IMR-90 (cell line): ENCODE measurements around the gene RSPH3. TPM values are rescaled to one million over a fixed set of nuclear protein-coding genes. Genes with fewer than 3 reads are reported as not detected.

ENCODE experiments used
- NFE2L2 ChIP-seq: fragments of 150-350 bp; IDR thresholded peaks from 2 replicates; pipeline ENCODE4 v1.6.1; 2016; ENCODE audit warnings: low read depth, mild to moderate bottlenecking, low read length
- RCOR1 ChIP-seq: IDR thresholded peaks from 2 replicates; pipeline ENCODE4 v1.6.1; 2012; ENCODE audit warnings: mild to moderate bottlenecking, low read length, improper control_type of control experiment; ENCODE audit not compliant: insufficient replicate concordance
- microRNA-seq, 2 experiments: library from miRNA; stranded (forward) in 1 of 2; unstranded in 1 of 2; fragments of 10-50 nt in 1 of 2; fragments of <30 nt in 1 of 2; gene quantifications in 1 of 2; microRNA quantifications in 1 of 2; one replicate each; pipeline versions ENCODE3 to v1.1.0; 2013 to 2020; ENCODE audit not compliant: insufficient read depth in 1 of 2, insufficient read length in 1 of 2, unreplicated experiment in 1 of 2
- polyA plus RNA-seq, 3 experiments: library from polyadenylated mRNA; depleted of rRNA; stranded (reverse); fragments of >200 nt; gene quantifications; 2 replicates each; pipeline ENCODE4 v1.2.3, GENCODE V29; 2012; ENCODE audit warnings: low replicate concordance in 1 of 3
- small RNA-seq, 5 experiments: library from RNA; depleted of rRNA; stranded (forward); fragments of <200 nt; gene quantifications; one replicate each; pipeline ENCODE3, GENCODE V24; 2012
- total RNA-seq: library from RNA; depleted of rRNA; stranded (reverse); fragments of >200 nt; gene quantifications from 2 replicates; pipeline ENCODE4 v1.2.3, GENCODE V29; 2012; rRNA removed
- TF ChIP-seq, protein P1 (sequence below): fragments of 150-350 bp; IDR thresholded peaks from 2 replicates; pipeline ENCODE4 v1.6.1; 2016; ENCODE audit warnings: low read depth, mild to moderate bottlenecking, low read length, moderate library complexity, borderline replicate concordance

Gene RSPH3
- total and polyA plus RNA-seq, 2 of the 4 experiments (the other 2 are of a cell fraction), result 1.7 to 3.0 TPM

GRCh38 chr6:158923805-158924498, 76.0 kb downstream of the RSPH3 start (continued):
- TF ChIP-seq, protein P1, sequence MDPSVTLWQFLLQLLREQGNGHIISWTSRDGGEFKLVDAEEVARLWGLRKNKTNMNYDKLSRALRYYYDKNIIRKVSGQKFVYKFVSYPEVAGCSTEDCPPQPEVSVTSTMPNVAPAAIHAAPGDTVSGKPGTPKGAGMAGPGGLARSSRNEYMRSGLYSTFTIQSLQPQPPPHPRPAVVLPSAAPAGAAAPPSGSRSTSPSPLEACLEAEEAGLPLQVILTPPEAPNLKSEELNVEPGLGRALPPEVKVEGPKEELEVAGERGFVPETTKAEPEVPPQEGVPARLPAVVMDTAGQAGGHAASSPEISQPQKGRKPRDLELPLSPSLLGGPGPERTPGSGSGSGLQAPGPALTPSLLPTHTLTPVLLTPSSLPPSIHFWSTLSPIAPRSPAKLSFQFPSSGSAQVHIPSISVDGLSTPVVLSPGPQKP, result no peak
- TF ChIP-seq NFE2L2, result no peak
- TF ChIP-seq RCOR1, result no peak

Small RNAs within 50 kb of the gene (microRNA-seq; reads per million reads assigned to microRNA genes)
- gene RNU6-293P (ENCODE audit: insufficient read depth, insufficient read length), result not detected

Small RNAs within 50 kb of the gene (small RNA-seq; reads per million reads assigned to genes)
- 0 reads per million in 5 experiments for gene RNU6-293P

Other genes starting within 250 kb of the RSPH3 start
- gene EZR, start 180.8 kb downstream of the RSPH3 start, total RNA-seq, result 145 and 179 TPM in 2 replicates
- gene EZR, start 180.8 kb downstream of the RSPH3 start, polyA plus RNA-seq (2012; rRNA removed), result 83.8 and 87.6 TPM in 2 replicates
- gene TAGAP, start 44.8 kb upstream of the RSPH3 start, total RNA-seq, result not detected in 2 replicates
- gene TAGAP, start 44.8 kb upstream of the RSPH3 start, polyA plus RNA-seq (2012; rRNA removed), result not detected in 2 replicates
- gene FNDC1, start 169.2 kb upstream of the RSPH3 start, total RNA-seq, result not detected in 2 replicates
- 0.03 and 0.04 TPM in 2 replicates for gene FNDC1, start 169.2 kb upstream of the RSPH3 start, polyA plus RNA-seq (2012; rRNA removed)